ENCODE data around the gene AKT3.

The AKT3 gene

GRCh38 chr1:243481101-243481500 lies 368.9 kb downstream of the AKT3 start:
- Histone ChIP-seq H3K27me3 (ENCODE audit: control insufficient read depth, low read length) (peaks cover 6% of the 10 kb centered on the region), H3K4me2 (ENCODE audit: low read length) (no peak overlapping the region), H3K9me3 (ENCODE audit: control insufficient read depth, insufficient read depth, low read length) (no peaks in the 10 kb centered on the region), H3F3A (ENCODE audit: control insufficient read depth, insufficient read depth) (no peaks in the 10 kb centered on the region), H3K4me3 (ENCODE audit: low read length) (no peak overlapping the region), H3K79me2 (ENCODE audit: control insufficient read depth, low read length) (no peaks in the 10 kb centered on the region), H4K20me1 (ENCODE audit: control insufficient read depth, insufficient read depth, low read depth, low read length) (no peaks in the 10 kb centered on the region), H3K36me3 (ENCODE audit: control insufficient read depth, low read length) (no peaks in the 10 kb centered on the region), H3K27ac (ENCODE audit: low read depth, low read length) (no peak overlapping the region), H3K4me1 (ENCODE audit: control insufficient read depth, low read length) (0 out of 2 replicates have a peak, but pooled peaks cover 4% of the 10 kb centered on the region), H3K9me2 (replicated peaks; ENCODE audit: control insufficient read depth, low read length) (no peaks in the 10 kb centered on the region)
- TF ChIP-seq EZH2phosphoT487 (IDR thresholded peaks at IDR 0.05; ENCODE audit: borderline replicate concordance, low read length) (no peak), CTCF (IDR thresholded peaks at IDR 0.05; ENCODE audit: low read depth, low read length, poor library complexity, severe bottlenecking) (no peak)

- H3K27ac ChIP-seq (ENCODE audit: low read depth, low read length): no peak overlapping the region
- no peaks in the 10 kb centered on the region for H3K79me2 ChIP-seq (ENCODE audit: control insufficient read depth, low read length)
- 0 out of 2 replicates have a peak, but pooled peaks cover 3% of the 10 kb centered on the region for H3K4me1 ChIP-seq (ENCODE audit: control insufficient read depth, low read length)
- no peaks in the 10 kb centered on the region for H3K36me3 ChIP-seq (ENCODE audit: control insufficient read depth, low read length)
- no peaks in the 10 kb centered on the region for H3K9me3 ChIP-seq (ENCODE audit: control insufficient read depth, insufficient read depth, low read length)
- TF ChIP-seq CTCF (IDR thresholded peaks at IDR 0.05; ENCODE audit: low read depth, low read length, poor library complexity, severe bottlenecking) (no peak), EZH2phosphoT487 (IDR thresholded peaks at IDR 0.05; ENCODE audit: borderline replicate concordance, low read length) (no peak)
- H3K4me3 ChIP-seq (ENCODE audit: low read length): no peak overlapping the region
- H3K4me2 ChIP-seq (ENCODE audit: low read length): no peak overlapping the region
- H3F3A ChIP-seq (ENCODE audit: control insufficient read depth, insufficient read depth): no peaks in the 10 kb centered on the region
- H3K27me3 ChIP-seq (ENCODE audit: control insufficient read depth, low read length): peaks cover 5% of the 10 kb centered on the region
- no peaks in the 10 kb centered on the region for H3K9me2 ChIP-seq (replicated peaks; ENCODE audit: control insufficient read depth, low read length)
- no peaks in the 10 kb centered on the region for H4K20me1 ChIP-seq (ENCODE audit: control insufficient read depth, insufficient read depth, low read depth, low read length)
Observed at GRCh38 chr1:243477731-243478290, 372.2 kb downstream of the AKT3 start.

DNA sequence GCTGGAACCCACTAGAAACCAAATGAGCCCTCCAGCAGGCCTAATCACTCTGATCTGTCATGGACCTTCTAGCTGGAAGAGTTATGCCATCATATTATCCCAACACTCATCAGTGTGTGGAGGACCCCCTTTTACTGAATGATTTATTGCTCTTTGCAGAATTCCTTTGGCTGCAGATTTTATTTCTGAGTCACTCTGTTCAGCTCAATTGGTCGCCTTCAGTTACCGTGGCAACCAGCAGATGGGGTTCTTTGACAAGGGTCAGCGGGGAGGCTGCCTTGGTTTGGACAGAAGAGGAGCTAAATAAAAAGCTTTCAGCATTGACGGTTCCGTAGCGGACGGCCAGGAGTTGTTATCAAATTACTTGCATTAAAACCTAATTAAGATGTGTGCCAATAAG lies 374.1 kb downstream of the AKT3 start:
- Histone ChIP-seq H3F3A (ENCODE audit: control insufficient read depth, insufficient read depth) (no peaks in the 10 kb centered on the region), H3K79me2 (ENCODE audit: control insufficient read depth, low read length) (no peaks in the 10 kb centered on the region), H3K27ac (ENCODE audit: low read depth, low read length) (no peak overlapping the region), H3K4me1 (ENCODE audit: control insufficient read depth, low read length) (peaks cover 8% of the 10 kb centered on the region; the same call in 1 of the 2 replicates), H3K4me2 (ENCODE audit: low read length) (no peak overlapping the region), H3K9me3 (ENCODE audit: control insufficient read depth, insufficient read depth, low read length) (no peaks in the 10 kb centered on the region), H3K36me3 (ENCODE audit: control insufficient read depth, low read length) (no peaks in the 10 kb centered on the region), H3K9me2 (replicated peaks; ENCODE audit: control insufficient read depth, low read length) (no peaks in the 10 kb centered on the region), H4K20me1 (ENCODE audit: control insufficient read depth, insufficient read depth, low read depth, low read length) (no peaks in the 10 kb centered on the region), H3K27me3 (ENCODE audit: control insufficient read depth, low read length) (no peaks in the 10 kb centered on the region), H3K4me3 (ENCODE audit: low read length) (no peak overlapping the region)
- no peak for TF ChIP-seq CTCF (IDR thresholded peaks at IDR 0.05; ENCODE audit: low read depth, low read length, poor library complexity, severe bottlenecking)
- no peak for TF ChIP-seq EZH2phosphoT487 (IDR thresholded peaks at IDR 0.05; ENCODE audit: borderline replicate concordance, low read length)
